Amniotic stem cell (primary cell): Measurements from ENCODE around the gene KANSL1L.

Experiments used
- DNase-seq: peaks from one replicate; lab custom pipeline; 2025; lab: John Stamatoyannopoulos, UW

KANSL1L gene

DNA sequence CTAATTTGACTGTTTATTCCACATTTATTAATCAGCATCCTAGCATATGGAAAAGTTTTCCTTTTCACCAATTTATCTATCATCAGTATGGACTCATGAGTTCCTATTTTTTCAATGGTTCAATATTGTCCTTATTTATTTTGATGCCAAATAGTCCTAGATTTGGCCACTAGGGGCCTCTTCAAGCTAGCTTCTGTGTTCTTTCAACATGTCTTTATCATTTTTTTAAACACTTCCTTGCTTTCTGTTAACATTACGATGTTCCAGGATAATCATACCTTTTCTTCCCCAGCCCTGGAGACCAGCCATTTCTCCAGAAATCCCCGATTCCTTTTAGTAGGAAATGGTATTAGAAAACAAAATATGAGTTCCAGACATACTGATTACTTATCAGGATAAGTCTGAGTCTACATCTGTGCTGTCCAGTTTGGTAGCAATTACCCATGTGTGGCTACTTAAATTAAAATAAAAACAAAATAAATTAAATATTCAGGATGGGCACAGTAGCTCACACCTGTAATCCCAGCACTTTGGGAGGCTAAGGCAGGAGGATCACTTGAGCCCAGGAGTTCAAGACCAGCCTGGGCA lies 98.2 kb downstream of the KANSL1L start:
- DNase-seq, result no peak

DNA sequence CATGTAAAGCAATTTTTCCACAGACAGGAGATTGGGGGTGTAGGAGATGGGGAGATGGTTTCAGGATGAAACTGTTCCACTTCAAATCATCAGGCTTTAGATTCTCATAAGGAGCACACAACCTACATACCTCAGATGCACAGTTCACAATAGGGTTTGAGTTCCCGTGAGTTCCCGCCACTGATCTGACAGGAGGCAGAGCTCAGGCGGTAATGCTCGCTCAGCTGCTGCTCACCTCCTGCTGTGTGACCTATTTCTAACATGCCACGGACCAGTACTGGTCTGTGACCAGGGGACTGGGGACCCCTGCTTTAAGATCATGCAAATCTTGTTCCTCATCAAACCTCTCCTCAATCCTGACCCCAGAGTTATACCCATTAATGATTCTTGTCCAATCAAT lies 98.7 kb downstream of the KANSL1L start:
- DNase-seq, result no peak

DNA sequence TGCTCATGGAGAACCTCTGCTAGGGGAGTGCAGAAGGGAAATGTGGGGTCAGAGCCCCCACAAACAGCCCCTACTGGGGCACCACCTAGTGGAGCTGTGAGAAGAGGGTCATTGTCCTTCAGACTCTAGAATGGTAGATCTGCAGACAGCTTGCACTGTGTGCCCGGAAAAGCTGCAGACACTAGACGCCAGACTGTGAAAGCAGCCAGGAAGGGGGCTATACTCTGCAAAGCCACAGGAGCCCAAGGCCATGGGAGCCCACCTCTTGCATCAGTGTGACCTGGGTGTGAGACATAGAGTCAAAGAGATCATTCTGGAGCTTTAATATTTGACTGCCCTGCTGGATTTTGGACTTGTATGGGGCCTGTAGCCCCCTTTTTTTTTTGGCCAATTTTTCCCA lies 107.9 kb downstream of the KANSL1L start:
- DNase-seq, result no peak

DNA sequence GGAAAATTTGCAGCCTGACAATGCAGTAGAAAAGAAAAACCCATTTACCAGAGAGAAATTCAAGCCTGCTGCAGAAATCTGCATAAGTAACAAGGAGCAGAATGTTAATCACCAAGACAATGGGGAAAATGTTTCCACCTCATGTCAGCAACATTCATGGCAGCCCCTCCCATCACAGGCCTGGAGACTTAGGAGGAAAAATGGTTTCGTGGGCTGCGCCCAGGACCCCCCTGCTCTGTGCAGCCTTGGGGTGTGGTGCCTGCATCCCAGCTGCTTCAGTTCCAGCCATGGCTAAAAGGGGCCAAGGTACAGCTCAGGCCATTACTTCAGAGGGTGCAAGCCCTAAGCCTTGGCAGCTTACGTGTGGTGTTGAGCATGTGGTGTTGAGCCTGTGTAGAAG lies 115.4 kb downstream of the KANSL1L start:
- no peak for DNase-seq

DNA sequence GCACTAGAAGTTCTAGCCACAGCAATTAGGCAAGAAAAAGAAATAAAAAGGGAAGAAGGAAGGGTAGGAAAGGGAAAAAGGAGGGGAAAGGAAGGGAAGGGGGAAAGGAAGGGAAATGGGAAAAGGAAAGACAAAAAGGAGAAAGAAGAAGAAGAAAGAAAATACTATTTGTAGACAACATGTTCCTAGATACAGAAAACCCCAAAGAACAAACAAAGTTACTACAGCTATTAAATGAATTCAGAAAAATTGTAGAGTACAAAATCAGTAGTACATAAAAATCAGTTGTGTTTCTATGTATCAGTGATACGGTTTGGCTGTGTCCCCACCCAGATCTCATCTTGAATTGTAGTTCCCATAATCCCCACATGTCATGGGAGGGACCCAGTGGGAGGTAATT lies 116.5 kb downstream of the KANSL1L start:
- DNase-seq, result no peak

DNA sequence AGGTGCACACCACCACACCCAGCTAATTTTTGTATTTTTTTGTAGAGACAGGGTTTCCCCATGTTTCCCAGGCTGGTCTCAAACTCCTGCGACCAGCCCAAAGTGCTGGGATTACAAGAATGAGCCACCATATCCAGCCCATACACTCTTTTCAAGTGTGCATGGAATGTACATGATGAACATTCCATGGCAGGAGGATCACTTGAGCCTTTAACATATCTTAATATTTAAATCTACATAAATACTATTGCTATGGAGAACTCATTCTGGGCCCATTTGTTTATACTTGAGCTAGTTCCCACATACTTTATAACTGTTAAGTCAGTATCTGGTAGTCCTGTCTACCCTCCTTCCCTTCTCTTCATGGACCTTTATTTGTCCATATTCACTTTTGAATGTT lies 120.3 kb downstream of the KANSL1L start:
- no peak for DNase-seq

DNA sequence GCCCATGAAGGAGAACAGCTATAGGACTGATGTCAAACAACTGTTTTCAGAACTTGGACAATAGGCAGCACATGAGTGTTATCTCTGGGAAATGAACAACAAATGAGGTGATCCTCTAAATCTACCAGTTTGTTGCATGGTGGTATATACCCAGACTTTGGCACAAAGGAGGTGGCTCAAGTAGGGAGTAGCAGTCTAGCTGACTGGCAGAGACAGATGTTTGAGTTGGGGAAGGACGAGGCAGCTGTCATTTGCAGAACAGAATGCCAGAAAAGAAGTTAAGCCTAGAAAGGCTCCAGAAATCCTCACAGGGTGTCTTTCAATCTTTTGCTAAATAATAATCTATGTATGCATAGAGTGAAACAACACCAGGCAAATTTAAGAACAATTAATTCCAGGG lies 121.4 kb downstream of the KANSL1L start:
- DNase-seq, result no peak

DNA sequence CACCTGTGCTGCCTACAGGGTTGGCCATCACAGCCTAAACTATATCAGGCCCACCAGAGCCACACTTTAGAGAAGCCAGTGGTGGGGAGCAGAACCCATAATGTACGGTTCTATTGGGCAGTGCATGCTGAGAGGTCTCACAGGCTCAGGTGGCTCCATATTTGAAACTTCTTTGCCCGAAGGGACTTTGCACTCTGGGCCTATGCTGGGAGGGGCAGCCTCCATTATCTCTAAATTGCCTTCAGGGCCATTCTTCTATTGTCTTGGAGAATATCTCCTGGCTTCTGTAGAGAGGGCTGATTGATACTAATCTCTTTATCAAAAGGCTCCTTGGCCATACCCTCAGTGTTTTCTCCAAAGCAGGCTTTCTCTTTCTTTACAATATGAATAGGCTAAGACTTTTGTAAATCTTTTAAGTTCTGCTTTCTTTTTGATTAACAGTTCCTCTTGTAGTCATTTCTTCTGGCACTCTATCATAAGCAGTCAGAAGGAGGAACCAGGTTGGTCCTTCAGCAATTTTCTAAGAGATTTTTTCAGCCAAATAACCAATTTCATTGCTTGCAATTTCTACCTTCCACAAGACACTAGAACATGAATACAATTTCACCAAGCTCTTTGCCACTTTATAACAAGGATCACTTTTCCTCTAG lies 124.2 kb downstream of the KANSL1L start:
- no peak for DNase-seq

DNA sequence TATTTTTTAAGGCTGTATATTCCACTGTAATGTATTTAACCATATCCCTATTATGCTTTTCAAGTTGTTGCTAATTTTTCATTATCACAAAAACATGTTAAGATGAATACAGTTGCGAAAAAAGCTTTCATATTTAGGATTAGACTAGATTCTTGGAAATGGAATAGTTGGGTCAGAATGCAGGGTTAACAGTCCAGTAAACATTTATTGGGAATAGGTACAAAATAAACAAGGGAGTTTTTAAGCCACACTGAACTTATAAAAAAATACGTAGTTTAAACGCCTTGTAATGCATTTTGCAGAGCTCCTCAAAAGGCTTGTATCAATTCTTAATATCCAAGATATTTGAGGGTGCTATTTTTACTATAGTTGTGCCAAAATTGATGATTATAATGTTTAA lies 133.1 kb downstream of the KANSL1L start:
- no peak for DNase-seq

DNA sequence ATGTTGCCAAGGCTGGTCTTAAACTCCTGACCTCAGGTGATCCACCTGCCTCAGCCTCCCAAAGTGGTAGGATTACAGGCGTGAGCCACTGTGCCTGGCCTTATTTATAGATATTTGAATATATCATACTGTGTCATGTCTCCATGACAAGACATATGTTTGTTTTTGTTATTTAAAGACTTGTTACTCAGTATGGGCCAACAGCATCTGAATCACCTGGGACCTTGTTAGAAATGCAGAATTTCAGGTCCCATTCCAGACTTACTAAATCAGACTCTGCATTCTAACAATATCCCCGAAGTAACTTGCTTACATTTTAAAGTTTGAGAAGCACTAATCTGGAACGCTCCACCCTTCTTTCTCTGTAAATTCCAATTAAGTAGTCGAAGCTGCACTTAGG lies 135.5 kb downstream of the KANSL1L start:
- DNase-seq, result no peak

DNA sequence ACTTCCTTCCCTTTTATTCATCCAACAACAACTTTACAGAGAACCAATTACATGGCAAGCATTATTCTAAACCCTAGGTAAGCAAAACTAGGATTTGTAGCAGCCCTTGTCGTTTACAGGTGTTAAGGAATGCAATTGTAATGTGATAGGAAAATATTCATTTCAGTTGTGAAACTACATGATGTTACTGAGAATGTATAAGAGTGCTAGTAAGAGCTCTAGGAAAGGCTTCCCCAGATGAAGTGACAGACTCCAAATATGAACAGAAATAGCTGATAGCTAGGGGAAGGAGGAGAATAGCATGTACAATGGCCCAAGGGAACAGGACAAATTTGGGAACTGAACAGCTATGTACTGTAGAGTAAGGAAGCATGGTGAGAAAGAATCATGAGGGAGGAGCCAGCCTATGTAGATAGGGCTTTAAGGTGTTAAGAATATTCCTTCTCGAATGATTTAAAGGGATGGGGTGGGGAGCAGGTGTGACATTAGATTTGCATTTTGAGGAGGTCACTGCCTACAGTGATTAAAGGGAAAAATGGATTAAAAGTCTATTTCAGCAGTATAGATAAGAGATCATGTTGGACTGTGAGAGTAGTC lies 137.0 kb downstream of the KANSL1L start:
- no peak for DNase-seq

DNA sequence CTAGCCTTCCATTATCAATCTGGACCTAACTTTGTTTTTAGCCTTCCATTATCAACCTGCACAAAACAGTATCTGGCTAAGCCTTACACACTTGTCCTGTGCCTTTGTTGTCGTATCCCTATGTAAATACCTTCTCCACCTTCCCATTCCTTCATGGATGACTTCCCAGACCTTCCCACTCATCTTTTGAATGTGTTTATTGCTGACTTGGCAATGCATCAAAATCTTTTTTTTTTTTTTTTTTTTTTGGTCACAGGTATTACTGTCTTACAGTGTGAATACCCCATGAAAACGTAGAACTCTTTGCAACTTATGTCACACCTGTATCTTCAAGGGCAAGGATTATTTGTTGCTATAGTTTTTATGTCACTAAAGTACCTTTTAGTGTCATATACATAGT lies 143.0 kb downstream of the KANSL1L start:
- DNase-seq, result no peak

DNA sequence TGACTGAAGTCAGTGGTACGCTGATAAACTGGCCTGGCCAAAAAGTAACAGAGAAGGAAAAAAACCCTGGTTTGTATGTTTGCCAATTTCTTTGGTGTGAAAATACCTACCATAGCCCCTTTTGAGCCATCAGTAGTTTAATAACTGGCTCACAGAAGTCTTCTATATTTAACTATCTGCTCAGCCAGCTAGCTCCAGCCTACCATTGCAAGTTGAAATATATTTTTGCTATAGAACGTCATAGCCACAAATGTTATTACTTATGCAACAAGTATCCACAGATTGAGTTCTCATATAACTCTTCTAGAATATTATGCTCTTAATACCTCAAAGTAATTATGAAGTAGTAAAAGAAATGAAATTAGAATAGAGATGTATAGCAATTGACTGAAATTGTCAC lies 143.6 kb downstream of the KANSL1L start:
- DNase-seq, result no peak

DNA sequence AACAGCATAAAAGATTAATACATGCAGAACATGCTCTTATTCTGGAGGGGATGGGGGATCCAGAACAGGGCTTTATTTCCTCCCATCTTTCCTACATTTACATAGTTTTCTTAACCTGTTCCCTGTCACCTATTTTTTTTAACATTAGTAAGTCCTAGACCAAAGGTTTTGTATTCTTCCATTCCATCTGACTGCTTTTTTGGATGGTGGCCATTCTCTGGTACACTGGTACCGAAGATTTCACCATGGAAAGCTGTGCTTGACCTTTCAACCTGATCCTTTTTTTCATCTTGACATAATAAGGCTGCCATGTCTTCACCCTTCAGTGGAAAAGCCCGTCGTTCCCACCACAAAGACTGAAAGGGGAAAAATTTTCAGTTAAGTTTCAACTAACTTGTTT lies 148.4 kb downstream of the KANSL1L start:
- no peak for DNase-seq

DNA sequence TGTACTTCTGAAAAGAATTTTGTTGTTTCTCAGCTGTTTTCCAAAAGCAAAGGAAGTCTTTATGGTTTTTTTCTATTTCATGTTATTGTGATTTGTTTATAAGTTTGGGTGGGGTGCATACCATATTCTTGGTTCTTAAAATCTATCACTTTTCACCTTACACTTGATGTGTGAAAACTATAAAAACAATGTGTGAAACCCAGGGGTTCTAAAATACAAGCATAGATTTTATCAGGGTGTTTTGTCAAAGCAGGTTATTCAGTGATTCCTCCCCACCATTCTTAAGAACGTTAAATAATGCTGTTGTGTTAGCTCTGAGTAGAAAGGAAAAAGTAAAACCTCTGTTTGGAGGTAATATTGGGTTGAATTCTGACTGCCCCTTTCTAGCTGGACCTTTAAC lies 151.1 kb downstream of the KANSL1L start:
- no peak for DNase-seq

DNA sequence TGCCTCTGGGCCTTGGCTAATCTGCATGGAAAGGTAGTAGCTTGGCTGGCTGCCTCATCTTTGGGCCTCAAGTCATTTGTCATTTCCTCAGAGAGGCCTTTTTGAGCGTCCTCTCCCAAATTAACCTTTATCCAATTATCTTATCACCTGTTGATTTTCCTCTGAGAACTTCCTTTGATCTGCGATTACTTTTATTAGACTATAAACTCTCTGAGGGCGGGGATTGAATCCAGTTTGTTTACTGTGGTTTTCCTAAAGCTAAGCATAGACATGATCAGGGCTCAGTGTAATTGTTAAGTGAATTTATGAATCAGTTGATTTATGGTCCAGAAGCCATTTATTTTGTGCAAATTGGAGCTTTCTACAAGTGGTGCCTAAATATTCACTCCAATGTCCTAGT lies 161.3 kb downstream of the KANSL1L start:
- no peak for DNase-seq

DNA sequence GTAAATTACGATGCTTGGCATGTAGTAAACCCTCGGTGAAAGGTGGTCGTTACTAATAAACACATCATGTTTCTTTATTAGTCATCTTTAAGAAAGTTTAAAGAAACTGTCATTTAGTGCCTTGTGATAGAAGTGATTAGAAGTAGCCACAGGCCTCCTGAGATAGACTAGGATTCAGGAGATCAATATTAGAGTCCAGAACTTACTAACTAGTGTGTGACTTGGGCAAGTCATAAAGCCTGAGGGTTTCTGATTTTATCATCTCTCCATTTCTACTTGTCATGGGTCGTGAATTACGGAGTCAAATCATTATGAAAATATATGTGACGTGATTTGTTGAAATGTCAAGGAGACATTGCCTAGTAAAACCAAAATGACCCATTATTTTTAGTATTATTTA lies 162.1 kb downstream of the KANSL1L start:
- no peak for DNase-seq

DNA sequence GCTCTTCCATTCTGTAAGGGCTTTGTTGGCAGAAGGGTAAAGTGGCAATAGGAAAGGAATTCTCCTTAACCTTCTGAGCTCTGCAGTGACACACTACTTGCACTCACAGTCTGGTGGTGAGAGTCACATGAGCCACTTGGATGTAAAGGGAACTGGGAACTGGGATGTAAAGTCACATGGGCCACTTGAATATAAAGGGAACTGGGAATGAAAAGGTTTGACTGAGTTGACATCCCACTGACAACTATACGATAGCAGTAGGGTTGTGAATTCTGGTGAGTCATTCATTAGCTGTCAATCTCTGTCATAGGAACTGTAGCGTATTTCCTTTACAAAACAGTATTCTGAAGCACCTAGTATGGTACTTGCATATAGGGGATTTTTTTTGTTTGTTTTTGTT lies 163.3 kb downstream of the KANSL1L start:
- DNase-seq, result no peak

DNA sequence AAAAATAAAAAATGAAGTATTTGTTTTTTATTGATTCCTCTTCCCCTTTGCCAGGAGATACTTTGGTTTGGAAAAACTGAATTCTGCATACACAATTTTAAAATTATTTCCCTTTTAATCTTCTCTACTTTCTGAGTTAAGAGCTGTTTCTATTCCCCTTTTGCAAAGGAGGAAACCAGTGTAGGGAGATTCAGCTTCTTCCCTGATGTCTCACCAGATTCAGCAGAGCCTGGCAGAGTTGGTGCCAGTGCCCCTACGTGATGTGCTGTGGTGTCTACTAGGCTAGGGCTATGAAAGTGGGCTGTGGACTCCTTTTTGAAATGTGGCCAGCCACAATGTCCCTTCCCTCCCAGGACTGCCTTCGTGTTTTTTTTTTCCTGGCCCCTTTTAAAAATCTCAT lies 166.3 kb downstream of the KANSL1L start:
- DNase-seq, result no peak

DNA sequence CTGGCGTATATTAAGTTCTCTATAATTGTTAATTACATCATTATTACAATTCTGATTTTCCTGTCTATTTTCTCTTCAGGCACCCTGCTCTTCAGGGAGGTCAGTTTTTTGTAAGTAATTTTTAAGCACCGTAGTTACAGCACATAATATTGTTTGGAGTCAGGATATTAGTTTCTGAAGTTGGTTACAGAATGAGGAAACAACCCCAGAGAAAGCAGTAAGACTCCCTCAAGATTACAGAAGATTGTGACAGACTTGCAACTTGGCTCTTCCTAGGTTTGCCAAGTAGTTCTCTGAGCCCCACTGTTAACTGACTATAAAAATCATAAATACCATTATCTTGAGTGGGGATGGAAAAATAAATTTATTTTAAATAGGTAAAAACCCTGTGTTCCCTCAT lies 167.8 kb downstream of the KANSL1L start:
- DNase-seq, result no peak

DNA sequence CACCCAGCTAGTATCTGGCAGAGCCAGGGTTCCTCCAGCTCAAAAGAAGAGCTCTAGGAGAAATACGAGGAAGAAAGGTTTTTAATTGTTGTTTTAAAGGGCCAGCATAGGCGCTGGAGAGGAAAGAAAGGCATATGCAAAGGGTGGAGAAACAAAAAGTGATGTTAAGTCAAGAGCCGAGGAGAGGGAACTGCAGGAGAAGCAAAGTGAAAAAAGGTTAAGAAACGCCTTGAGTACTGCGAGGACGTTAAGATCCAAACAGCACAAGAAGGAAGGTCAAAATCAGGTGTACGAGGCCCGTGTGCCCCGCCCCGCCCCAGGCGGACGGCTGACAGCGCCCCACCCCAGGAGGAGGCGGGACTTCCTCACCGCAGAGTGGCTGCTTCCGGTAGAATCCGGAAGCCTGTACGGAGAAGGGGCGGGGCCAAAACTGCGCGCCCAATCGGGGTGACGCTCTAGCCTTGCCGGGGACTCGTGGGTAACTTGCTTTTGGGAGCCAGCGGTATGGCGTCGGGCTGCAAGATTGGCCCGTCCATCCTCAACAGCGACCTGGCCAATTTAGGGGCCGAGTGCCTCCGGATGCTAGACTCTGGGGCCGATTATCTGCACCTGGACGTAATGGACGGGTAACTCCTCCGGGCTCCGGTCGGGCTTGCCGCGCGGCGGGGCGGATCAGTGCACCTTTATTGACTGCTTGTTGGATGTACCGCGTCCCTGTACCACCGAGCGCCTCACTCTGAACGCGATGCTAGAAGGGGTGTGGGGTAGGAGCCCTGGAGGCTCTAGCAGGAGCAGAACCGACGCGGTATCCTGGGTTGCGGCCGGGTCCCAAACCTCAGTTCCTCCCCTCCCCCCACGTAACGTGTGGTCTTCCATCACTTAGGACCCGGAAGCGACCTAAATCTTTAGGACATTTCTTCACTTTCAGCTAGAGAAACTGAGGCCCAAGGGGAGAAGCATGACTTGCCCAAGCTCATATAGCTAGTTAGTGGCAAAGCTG lies 168.8 kb downstream of the KANSL1L start, which contains the start of gene RPE:
RPE (plus strand) TSS at position 481 of the 1,000 bp plus-strand sequence; CDS start at position 505, 24 bp downstream.
- DNase-seq, result peak; percentile 91

DNA sequence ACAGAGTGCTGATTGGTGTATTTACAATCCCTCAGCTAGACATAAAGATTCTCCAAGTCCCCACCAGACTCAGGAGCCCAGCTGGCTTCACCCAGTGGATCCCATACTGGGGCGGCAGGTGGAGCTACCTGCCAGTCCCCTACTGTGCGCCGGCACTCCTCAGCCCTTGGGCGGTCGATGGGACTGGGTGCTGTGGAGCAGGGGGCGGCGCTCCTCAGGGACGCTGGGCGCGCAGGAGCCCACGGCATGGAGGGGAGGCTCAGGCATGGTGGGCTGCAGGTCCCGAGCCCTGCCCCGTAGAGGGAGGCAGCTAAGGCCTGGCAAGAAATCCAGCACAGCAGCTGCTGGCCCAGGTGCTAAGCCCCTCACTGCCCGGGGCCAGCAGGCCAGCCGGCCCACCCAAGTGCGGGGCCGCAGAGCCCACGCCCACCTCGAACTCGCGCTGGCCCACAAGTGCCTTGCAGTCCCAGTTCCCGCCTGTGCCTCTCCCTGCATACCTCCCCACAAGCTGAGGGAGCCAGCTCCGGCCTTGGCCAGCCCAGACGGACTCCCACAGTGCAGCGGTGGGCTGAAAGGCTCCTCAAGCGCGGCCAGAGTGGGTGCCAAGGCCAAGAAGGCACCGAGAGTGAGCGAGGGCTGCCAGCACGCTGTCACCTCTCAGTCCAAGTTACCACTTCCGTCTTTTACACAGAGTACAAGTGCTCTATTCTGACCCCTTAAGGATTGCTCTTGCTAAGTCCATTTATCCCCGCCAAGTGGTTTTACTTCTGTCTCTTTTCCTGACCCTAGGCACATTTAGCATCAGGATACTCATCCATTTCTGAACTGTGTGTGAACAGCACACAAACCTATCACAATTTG lies 170.5 kb downstream of the KANSL1L start:
- no peak for DNase-seq
